A673 (cell line): ENCODE results near the gene AFF1. TPM values are rescaled to one million over a fixed set of nuclear protein-coding genes. Genes with fewer than 3 reads are reported as not detected.

Experiments
- BruUV-seq: library from RNA; stranded (reverse); fragments of 400-500 nt; replicated peaks from 2 replicates; lab custom pipeline; 2021; lab: Mats Ljungman, UMichigan
- CTCF ChIA-PET: fragments of 300-600 bp; sonication (Branson Sonifier 250); formaldehyde crosslinking; loops from one replicate; lab custom pipeline; 2022; ENCODE audit warnings: antibody characterized with exemption; lab: Charles Lee
- POLR2A ChIA-PET: fragments of 300-600 bp; sonication (Branson Sonifier 250); formaldehyde crosslinking; loops from one replicate; lab custom pipeline; 2022; ENCODE audit warnings: antibody characterized with exemption; ENCODE audit not compliant: low non-redundant PET; lab: Charles Lee
- DNase-seq: peaks from one replicate; pipeline ENCODE4 v3.0.0-alpha.2; 2015; ENCODE audit warnings: low spot score
- H3K27ac ChIP-seq: fragments of 200-600 bp; sonication (generic); 2 replicates; pipeline ENCODE4 v1.5.1; 2016; ENCODE audit warnings: mixed run types, low read depth, mild to moderate bottlenecking, mixed read lengths, antibody characterized with exemption, low read length; ENCODE audit not compliant: poor library complexity, severe bottlenecking
- H3K27me3 ChIP-seq: fragments of 200-600 bp; sonication (generic); replicated peaks from 2 replicates; pipeline ENCODE4 v1.6.1; 2017; ENCODE audit warnings: mixed run types, low read depth, mild to moderate bottlenecking, mixed read lengths, antibody characterized with exemption, low read length; ENCODE audit not compliant: insufficient read depth, poor library complexity
- H3K36me3 ChIP-seq: fragments of 200-600 bp; sonication (generic); 2 replicates; pipeline ENCODE4 v1.6.1; 2016; ENCODE audit warnings: mixed run types, mild to moderate bottlenecking, mixed read lengths, antibody characterized with exemption, low read length; ENCODE audit not compliant: insufficient read depth, poor library complexity, severe bottlenecking
- H3K4me1 ChIP-seq: fragments of 200-600 bp; sonication (generic); 2 replicates; pipeline ENCODE4 v1.6.1; 2017; ENCODE audit warnings: mixed run types, mild to moderate bottlenecking, mixed read lengths, antibody characterized with exemption, low read length; ENCODE audit not compliant: insufficient read depth, poor library complexity, severe bottlenecking
- H3K4me3 ChIP-seq: fragments of 200-600 bp; sonication (generic); 2 replicates; pipeline ENCODE4 v1.5.1; 2016; ENCODE audit warnings: low read depth, mixed run types, mild to moderate bottlenecking, mixed read lengths, low read length; ENCODE audit not compliant: poor library complexity, severe bottlenecking
- H3K9me3 ChIP-seq: fragments of 200-600 bp; sonication (generic); 2 replicates; pipeline ENCODE4 v1.6.1; 2016; ENCODE audit warnings: mixed run types, low read depth, mild to moderate bottlenecking, mixed read lengths, antibody characterized with exemption, low read length; ENCODE audit not compliant: poor library complexity, severe bottlenecking
- CTCF ChIP-seq: fragments of 300-800, 200-600 bp; sonication (generic); conservative IDR thresholded peaks from 2 replicates; pipeline ENCODE4 v1.5.1; 2017; ENCODE audit warnings: low read depth, mild to moderate bottlenecking, antibody characterized with exemption, low read length, moderate library complexity, mixed read lengths
- EZH2 ChIP-seq: fragments of 200-600 bp; sonication (generic); IDR thresholded peaks from 2 replicates; pipeline ENCODE4 v1.6.1; 2017; ENCODE audit warnings: borderline replicate concordance, low read depth, mild to moderate bottlenecking, mixed read lengths, antibody characterized with exemption, low read length; ENCODE audit not compliant: poor library complexity, severe bottlenecking
- intact Hi-C: fragments of 100-400 bp; cut with micrococcal nuclease; formaldehyde crosslinking; loops from one replicate; pipeline ENCODE4 v1.10.0; 2022; ENCODE audit not compliant: unreplicated experiment
- total RNA-seq: library from RNA; stranded (reverse); gene quantifications from 2 replicates; pipeline ENCODE4 v1.2.3, GENCODE V29; 2021

The AFF1 gene
- total RNA-seq, 1 experiment from 2014 or later: 60.1 TPM

GRCh38 chr4:86917212-86918039, 17.4 kb upstream of the AFF1 start:
- CTCF ChIA-PET: no interaction called here
- Histone ChIP-seq H3K27ac (no peak overlapping the region), H3K4me3 (no peak overlapping the region), H3K27me3 (no peaks in the 10 kb centered on the region), H3K36me3 (no peaks in the 10 kb centered on the region), H3K4me1 (peaks cover 4% of the 10 kb centered on the region), H3K9me3 (no peaks in the 10 kb centered on the region)
- BruUV-seq: no TSS peak
- intact Hi-C loops: no loop called here
- POLR2A ChIA-PET: no interaction called here
- TF ChIP-seq EZH2: no peak
- no peak for TF ChIP-seq CTCF
- no peak for DNase-seq

GRCh38 chr4:86918539-86919072, 16.2 kb upstream of the AFF1 start:
- H3K4me1 ChIP-seq: peaks cover 4% of the 10 kb centered on the region
- no peak overlapping the region for H3K27ac ChIP-seq
- CTCF ChIA-PET: no interaction called here
- POLR2A ChIA-PET: no interaction called here
- intact Hi-C loops: no loop called here
- no peaks in the 10 kb centered on the region for H3K27me3 ChIP-seq
- DNase-seq: no peak
- no TSS peak for BruUV-seq
- no peaks in the 10 kb centered on the region for H3K36me3 ChIP-seq
- H3K9me3 ChIP-seq: no peaks in the 10 kb centered on the region
- H3K4me3 ChIP-seq: no peak overlapping the region
- TF ChIP-seq EZH2: no peak
- TF ChIP-seq CTCF: no peak

- H3K9me3 ChIP-seq: no peaks in the 10 kb centered on the region
- intact Hi-C loops: loop anchor here (5.0 kb wide), 2 partner anchors 88 to 318 kb away; no protein-coding TSS in a partner anchor
- no peaks in the 10 kb centered on the region for H3K27me3 ChIP-seq
- no peak for DNase-seq
- H3K4me1 ChIP-seq: peaks cover 8% of the 10 kb centered on the region
- no peak overlapping the region for H3K27ac ChIP-seq
- no TSS peak for BruUV-seq
- H3K4me3 ChIP-seq: no peak overlapping the region
- no peak for TF ChIP-seq CTCF
- TF ChIP-seq EZH2: no peak
- ChIA-PET CTCF (interaction anchor here (0.7 kb wide), 1 partner anchor 327 kb away, joined by 5 read pairs; no protein-coding TSS in a partner anchor), POLR2A (no interaction called here)
- H3K36me3 ChIP-seq: no peaks in the 10 kb centered on the region
Measured at GRCh38 chr4:86919561-86920223, 15.1 kb upstream of the AFF1 start.
